Measurements from ENCODE around the gene CDPF1.

CDPF1 gene

DNA sequence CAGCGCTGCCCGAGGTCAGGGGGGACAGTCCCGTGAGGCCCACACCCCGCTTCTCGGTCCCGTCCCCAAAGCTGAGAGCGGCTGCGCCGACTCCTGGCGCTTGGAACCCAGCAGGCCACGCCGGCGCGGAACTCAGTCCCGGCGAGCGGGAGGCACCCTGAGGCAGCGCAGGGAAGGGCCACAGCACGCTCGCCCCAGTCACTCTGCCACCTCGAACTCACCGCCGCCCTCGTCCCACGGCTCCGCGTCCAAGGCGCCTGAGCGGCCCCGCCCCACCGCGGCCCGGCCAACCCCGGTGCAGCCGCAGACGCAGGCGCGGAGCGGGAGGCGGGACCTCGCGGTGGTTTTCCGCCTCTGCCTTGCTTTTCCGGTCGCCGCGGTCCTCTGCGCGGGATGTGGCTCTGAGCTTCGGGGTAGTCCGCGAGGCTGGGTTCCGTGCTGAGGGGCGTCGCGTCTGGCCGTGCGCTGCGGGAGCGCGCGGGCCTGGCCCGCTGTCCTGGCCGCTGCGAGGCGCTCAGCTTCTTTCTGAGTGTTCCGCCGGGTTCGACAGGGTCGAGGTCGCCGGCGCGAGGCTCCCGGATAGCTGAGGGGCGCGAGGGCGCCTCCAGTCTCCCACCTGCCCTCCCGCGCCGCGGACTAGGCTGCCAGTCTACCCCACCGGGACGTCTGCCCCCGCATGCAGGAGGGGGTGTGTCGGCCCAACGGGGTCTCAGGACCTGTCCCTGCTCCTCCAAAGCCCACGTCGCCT lies at the start of gene CDPF1:
Gene CDPF1, minus strand, starts transcription at position 259 of the 748 bp plus-strand sequence. CDS start 2,009 bp downstream, outside the sequence.
- DNase-seq (ENCODE audit: low read depth) = peak; percentile 78

DNA sequence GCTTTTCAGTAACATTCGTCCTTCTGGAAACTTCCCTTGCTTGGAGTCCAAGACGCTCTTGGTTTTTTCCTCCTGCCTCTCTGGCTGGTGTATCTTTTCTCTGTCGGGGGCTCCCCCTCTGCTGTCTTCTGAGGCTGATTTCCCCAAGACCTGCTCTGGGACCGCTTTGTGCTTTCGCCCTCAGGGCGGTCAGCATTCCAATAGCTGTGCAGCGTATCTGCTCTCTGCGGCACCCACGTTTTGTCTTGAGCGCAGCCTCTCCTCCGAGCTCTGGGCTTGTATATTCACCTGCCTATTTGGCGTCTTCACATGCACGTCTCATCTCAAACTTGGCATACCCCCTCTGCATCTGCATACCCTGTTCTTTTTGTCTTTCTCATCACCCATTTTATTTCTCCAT lies 49.0 kb upstream of the CDPF1 start:
- DNase-seq (ENCODE audit: low read depth) = no peak

DNA sequence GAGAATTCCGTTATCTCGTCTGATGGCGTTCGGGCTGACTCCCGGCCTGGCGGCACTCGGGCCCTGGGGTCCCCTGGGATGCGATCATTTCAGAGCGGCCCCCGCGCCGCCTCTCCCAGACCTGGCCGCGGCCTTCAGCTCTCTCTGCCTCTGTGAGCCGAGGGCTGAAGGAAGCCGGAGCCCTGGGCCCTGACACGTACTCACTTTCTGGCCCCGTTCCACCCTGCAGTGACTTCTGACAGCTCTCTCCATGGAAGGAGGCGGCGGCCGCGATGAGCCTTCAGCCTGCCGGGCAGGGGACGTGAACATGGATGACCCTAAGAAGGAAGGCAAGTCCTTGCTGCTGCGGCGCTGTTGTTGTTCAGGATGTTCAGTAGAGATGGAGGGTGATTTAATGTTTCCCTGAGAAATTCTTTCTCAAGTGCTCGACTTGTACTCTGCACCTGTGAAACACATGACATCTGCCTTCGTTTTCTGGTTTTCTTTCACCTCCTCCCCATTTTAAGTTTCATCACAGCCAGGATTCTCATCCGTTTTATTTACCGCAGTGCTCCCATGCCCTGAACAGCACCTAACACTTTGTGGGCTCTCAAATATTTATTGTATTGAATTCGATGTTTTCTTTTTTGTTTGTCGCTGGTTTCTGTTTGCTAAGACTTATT lies 47.2 kb upstream of the CDPF1 start:
- DNase-seq (ENCODE audit: low read depth) = no peak

- peak; percentile 95 for DNase-seq (ENCODE audit: low read depth)
Measured at GRCh38 chr22:46296257-46297150, 46.4 kb upstream of the CDPF1 start, which contains the start of gene GTSE1. GTSE1 (plus strand) TSS chr22:46296870; CDS start chr22:46297401, 531 bp downstream.

DNA sequence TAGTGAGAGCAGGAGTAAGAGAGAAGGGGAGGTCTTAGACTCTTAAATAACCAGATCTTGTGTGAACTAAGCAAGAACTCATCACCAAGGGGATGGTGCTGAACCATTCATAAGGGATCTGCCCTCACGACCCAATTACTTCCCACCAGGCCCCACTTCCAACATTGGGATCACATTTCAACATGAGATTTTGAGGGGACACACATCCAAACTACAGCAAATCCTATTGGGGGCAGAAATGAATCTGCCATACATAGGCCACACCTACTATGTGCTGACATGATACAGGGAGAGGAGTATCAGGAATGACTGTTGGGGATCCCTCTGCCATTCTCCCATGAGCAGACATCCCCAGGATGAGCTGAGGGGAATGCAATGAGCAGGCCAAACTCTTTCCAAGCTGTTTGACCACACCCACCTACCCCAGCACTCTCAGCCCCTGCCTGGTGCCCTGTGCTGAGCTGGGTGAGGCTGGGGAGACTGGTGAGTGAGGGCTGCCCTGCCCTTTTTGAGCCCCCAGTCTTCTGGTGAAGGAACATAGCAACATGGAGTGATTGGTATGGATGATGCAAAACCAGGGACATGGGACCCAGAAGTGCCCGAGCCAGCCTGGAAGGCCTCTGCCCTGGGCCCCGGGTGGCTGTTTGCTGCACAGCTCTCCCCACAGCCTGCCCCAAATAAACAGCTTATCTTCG lies 45.3 kb upstream of the CDPF1 start:
- no peak for DNase-seq (ENCODE audit: low read depth)

DNA sequence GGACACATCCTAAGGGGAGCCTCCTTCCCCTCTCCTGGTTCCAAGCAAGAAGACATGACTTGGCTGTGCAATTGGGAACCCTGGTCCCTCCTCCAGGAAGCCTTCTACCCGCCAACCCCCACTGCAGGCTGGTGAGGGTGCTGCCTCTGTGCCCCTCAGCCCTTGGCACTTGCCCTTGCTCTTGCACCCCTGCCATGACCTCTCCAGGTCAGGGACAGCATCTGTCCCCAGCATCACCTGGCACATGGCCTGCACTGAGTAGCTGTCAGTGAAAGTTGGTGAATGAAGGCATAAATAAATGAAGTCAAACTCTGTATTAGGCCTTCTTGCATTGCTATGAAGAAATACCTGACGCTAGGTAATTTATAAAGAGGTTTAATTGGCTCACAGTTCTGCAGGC lies 44.7 kb upstream of the CDPF1 start:
- no peak for DNase-seq (ENCODE audit: low read depth)

DNA sequence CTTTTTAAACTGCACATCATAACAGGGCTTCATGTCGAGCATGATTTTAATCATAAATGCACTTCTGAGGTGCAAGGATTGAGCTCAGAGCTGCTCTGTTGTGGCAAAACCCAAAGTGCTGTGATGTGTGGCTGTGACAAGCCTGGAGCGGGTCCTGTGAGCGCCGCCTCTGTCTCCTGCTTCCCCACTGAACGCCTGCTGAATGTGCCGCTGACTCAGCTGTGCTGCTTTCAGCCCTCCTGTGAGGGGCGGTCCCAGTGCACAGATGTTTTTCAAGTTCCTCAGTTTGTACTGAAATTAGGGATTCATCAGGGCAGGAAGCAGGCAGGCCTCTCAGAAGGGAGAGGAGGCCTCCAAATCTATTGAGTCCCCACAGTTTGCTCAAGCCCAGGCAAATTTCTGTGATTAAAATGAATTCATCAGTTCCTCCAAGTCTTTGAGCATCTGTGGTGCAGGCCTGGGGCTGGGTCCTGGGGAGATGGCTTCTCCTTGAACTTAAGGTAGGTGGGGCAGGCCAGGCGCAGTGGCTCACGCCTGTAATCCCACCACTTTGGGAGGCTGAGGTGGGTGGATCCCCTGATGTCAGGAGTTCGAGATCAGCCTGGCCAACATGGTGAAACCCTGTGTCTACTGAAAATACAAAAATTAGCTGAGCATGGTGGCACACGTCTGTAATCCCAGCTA lies 43.6 kb upstream of the CDPF1 start:
- DNase-seq (ENCODE audit: low read depth) = peak; percentile 19

- DNase-seq (ENCODE audit: low read depth) = no peak
Measured at GRCh38 chr22:46292732-46293131, 42.6 kb upstream of the CDPF1 start.

DNA sequence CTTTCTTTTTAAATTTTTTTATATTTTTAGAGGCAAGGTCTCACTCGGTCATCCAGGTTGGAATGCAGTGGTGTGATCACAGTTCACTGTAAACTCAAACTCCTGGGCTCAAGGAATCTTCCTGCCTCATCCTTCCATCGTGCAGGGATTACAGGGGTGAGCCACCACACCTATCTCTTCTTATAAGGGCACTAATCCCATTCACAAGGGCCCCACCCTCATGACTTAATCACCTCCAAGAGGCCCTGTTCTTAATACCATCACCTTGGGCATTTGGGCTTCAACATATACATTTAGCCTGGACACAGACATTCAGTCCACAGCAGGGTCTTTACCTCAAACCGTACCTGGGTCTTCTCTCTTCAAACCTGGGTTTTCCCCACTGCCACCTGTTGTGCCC lies 42.1 kb upstream of the CDPF1 start:
- no peak for DNase-seq (ENCODE audit: low read depth)

DNA sequence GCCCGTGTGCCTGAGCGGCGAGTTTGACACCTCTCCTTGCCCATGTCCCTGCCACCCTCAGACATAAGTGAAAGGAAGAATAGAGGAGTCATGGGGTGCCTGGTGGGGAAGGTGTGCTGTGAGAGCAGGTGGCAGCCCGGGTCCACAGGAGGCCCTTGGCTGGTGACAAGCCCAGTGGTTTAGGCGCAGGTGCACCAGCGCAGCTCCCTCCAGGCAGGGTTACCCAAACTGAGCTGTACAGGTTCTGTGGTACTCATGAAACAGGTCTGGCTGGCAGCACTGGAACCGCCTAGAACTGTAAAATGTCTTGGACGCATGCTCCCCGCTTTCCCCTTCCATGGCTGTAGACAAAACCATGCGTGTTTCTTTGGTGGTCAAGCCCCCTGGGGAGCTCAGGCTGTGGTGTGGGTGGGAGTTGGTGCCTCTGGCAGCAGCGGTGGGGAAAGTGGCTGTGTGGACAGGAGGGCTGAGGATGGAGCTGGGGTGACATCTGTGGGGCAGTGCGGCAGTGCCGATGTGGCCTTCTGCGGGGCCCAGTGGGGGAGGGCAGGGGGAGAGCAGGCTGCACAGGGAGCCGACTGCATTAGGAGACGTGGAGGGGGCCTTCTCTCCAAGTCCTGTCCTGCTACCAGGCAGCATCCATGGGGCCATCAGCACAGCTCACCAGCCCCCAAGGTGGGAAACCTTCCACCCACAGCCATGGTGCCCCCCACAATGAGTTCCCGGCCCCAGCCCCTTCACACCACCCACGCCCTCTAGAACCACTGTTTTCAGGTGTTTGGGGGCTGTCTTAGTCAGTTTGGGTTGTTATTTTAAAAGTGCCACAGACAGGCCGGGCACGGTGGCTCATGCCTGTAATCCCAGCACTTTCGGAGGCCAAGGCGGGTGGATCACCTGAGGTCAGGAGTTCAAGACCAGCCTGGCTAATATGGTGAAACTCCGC lies 41.0 kb upstream of the CDPF1 start:
- DNase-seq (ENCODE audit: low read depth) = no peak

DNA sequence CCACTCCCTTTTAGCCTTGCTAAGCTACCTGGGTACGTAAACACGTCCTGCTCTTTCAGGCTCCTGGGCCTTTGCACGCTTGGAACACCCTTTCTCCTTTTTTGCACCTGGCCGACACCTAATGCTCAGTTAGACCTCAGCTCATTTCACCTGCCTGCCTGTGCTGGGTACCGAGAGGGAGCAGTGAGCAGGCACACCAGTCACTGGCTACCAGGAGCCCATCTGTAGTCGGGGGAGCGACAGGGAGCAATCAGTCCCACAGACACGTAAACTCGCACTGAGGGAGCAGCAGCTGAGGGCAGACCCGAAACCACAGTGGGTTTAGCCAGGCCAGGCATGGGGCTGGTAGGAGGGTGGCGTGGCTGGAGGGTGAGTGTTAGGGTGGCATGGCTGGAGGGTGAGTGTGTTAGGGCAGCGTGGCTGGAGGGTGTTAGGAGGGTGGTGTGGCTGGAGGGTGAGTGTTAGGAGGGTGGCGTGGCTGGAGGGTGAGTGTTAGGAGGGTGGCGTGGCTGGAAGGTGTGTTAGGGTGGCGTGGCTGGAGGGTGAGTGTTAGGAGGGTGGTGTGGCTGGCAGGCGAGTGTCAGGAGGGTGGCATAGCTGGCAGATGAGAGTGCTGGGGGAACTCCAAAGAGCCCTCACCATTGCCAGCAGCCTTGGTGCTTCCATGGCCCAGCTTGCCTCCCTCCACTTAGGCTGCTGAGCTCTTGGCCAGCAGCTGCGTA lies 40.2 kb upstream of the CDPF1 start:
- no peak for DNase-seq (ENCODE audit: low read depth)

- DNase-seq (ENCODE audit: low read depth) = no peak
Measured at GRCh38 chr22:46289244-46289891, 39.3 kb upstream of the CDPF1 start.

GRCh38 chr22:46288846-46289243 lies 38.8 kb upstream of the CDPF1 start:
- no peak for DNase-seq (ENCODE audit: low read depth)

DNA sequence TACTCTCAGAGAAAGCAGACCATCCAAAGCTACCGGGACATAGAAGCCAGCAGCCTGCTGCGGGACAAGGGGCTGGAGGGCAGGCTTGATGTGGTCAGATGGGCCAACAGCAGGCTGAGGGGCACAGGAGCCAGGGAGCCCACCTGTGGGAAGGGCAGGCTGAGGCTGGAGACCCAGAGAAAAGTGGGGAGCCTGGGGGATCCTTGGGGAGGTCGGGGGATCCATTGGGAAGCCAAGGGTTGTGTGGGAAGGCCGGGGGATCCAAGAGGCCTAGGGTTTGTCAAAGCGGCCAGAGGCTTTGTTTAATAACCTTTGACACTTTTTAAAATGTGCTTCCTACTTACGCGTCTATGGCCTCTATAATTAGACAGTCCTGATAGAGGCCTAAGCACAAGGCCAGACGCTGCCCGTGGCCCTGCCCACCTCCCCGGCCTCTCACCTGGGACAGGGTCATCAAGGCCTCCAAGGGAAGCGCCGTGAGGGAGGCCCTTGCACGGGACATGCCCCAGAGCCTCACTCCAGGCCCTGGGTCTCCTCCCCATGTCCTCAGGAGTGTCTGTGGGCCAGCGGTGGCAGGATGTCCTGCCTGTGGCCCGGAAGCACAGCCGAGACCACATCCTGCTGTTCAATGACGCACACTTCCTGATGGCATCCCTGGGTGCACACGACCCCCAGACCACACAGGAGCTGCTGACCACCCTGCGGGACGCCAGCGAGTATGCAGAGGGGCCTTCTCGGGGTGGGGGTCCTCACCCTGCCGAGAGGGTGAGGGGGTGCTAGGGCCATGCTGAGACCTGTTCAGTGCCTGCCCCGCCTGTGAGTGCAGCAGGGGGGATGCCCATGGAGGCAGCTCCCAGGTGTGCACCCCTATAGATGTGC lies 38.0 kb upstream of the CDPF1 start:
- no peak for DNase-seq (ENCODE audit: low read depth)

GRCh38 chr22:46286941-46287872 lies 37.1 kb upstream of the CDPF1 start:
- no peak for DNase-seq (ENCODE audit: low read depth)

- DNase-seq (ENCODE audit: low read depth) = peak; percentile 45
Measured at GRCh38 chr22:46286006-46286405, 35.9 kb upstream of the CDPF1 start.

Data from fibroblast of gingiva (primary cell).